ENCODE data around the gene PFKFB2. TPM values are rescaled to one million over a fixed set of nuclear protein-coding genes. Genes with fewer than 3 reads are reported as not detected.

Gene PFKFB2
- total and polyA plus RNA-seq, 7 experiments from 2014 or later: 0.64 to 4.6 (median 2.5) TPM

GRCh38 chr1:207031016-207031415, 22.1 kb upstream of the PFKFB2 start:
- H3K27me3 ChIP-seq (ENCODE audit: control insufficient read depth in 2 of 2, insufficient read depth in 2 of 2, low read length in 2 of 2): peaks cover 0 to 12% of the 10 kb centered on the region in 2 donors
- no peaks in the 10 kb centered on the region for H3K36me3 ChIP-seq (ENCODE audit: control insufficient read depth in 2 of 3, insufficient read depth in 3 of 3, low read length in 3 of 3)
- no peak overlapping the region for H3K4me3 ChIP-seq (ENCODE audit: low read length)
- DNase-seq: no peak
- H3K36me3 Mint-ChIP-seq: no peaks in the 10 kb centered on the region
- H3K27ac ChIP-seq (ENCODE audit: low read depth, low read length): no peak overlapping the region
- CTCF ChIA-PET: no interaction called here
- no peak overlapping the region for H3K27ac Mint-ChIP-seq
- POLR2A ChIA-PET: no interaction called here
- H3K9me3 ChIP-seq (ENCODE audit: control insufficient read depth in 2 of 3, low read length in 3 of 3): no peaks in the 10 kb centered on the region
- no peak overlapping the region for H3K4me3 Mint-ChIP-seq
- no peaks in the 10 kb centered on the region for H3K4me1 ChIP-seq (ENCODE audit: control insufficient read depth in 2 of 2, insufficient read depth in 2 of 2, low read length in 2 of 2)
- ATAC-seq: no peak
- peaks cover 31 to 73% (median 39%) of the 10 kb centered on the region in 5 donors for H3K27me3 Mint-ChIP-seq
- H3K4me1 Mint-ChIP-seq: peaks cover 0 to 6% (median 0%) of the 10 kb centered on the region in 7 donors
- H3K9me3 Mint-ChIP-seq: peaks cover 0 to 2% (median 0%) of the 10 kb centered on the region in 11 donors
- intact Hi-C loops (cut with micrococcal nuclease): no loop called here

DNA sequence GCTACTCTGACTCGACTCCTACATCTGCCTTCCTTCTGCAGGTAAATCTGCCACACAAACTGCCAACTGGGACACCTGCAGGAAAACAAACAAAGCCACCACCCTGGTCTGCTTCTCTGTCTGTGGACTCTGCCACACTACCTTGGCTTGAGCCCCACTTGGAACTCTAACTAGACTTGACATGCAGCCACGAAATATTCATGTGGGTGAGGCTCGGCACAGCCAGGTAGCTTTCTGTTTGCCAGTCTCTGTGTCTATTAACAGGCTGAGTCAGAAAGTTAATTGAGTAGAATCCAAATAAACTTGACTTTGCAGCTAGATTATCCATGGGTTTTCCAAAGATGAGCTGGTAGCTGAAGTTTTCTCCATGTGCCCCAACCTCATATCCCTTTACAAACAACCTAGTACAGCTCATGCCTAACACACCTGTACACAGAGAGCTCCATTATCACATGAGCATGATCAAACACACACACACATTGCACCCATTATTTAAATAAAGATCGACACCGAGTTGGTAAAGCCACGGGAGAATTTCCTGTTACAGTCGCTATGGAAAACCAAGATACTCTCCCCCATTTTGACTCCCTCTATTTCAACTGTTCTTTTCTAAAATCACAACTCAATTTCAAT, 21.3 kb upstream of the PFKFB2 start:
- Mint-ChIP-seq H3K9me3 (peaks cover 0 to 2% (median 0%) of the 10 kb centered on the region in 11 donors), H3K27ac (no peak overlapping the region), H3K4me1 (peaks cover 0 to 6% (median 0%) of the 10 kb centered on the region in 7 donors), H3K27me3 (peaks cover 31 to 68% (median 35%) of the 10 kb centered on the region in 5 donors), H3K36me3 (no peaks in the 10 kb centered on the region), H3K4me3 (no peak overlapping the region)
- Histone ChIP-seq H3K27me3 (ENCODE audit: control insufficient read depth in 2 of 2, insufficient read depth in 2 of 2, low read length in 2 of 2) (peaks cover 0 to 12% of the 10 kb centered on the region in 2 donors), H3K27ac (ENCODE audit: low read depth, low read length) (no peak overlapping the region), H3K4me1 (ENCODE audit: control insufficient read depth in 2 of 2, insufficient read depth in 2 of 2, low read length in 2 of 2) (no peaks in the 10 kb centered on the region), H3K9me3 (ENCODE audit: control insufficient read depth in 2 of 3, low read length in 3 of 3) (no peaks in the 10 kb centered on the region), H3K4me3 (ENCODE audit: low read length) (no peak overlapping the region), H3K36me3 (ENCODE audit: control insufficient read depth in 2 of 3, insufficient read depth in 3 of 3, low read length in 3 of 3) (no peaks in the 10 kb centered on the region)
- no peak for ATAC-seq
- ChIA-PET CTCF (no interaction called here), POLR2A (no interaction called here)
- DNase-seq: no peak
- intact Hi-C loops (cut with micrococcal nuclease): no loop called here

DNA sequence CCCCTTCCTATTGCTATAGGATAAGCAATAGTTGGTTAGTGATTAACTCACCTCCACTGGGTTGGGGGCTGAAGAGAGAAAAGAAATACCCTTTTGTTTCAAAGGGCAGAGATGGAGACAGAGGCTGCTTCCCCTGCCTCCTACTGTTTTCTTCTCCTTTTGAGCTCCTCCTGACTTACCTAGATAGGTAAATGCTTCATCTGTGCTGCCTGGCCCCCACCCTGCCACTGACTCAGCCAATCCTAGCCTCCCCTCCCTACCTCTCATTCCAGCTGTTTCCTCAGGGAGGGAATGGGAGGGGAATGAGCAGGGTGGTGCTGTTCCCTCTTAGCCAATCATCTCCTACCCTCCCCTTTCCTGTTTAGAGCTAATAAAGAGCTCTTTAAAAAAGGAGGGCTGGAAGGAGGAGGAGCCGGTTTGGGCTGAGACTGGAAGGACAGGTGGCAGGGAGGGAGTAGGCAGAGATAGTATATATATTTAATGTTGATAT, 20.5 kb upstream of the PFKFB2 start, which contains the start of gene C1orf116:
Gene C1orf116, minus strand, starts transcription at position 229 of the 490 bp plus-strand sequence. CDS start 5,158 bp downstream, outside the sequence.
- Histone ChIP-seq H3K4me3 (ENCODE audit: low read length) (no peak within 1 kb of the TSS), H3K4me1 (ENCODE audit: control insufficient read depth in 2 of 2, insufficient read depth in 2 of 2, low read length in 2 of 2) (no peaks in the 10 kb centered on the region), H3K36me3 (ENCODE audit: control insufficient read depth in 2 of 3, insufficient read depth in 3 of 3, low read length in 3 of 3) (no peaks in the 10 kb centered on the region), H3K9me3 (ENCODE audit: control insufficient read depth in 2 of 3, low read length in 3 of 3) (no peaks in the 10 kb centered on the region), H3K27ac (ENCODE audit: low read depth, low read length) (no peak within 1 kb of the TSS), H3K27me3 (ENCODE audit: control insufficient read depth in 2 of 2, insufficient read depth in 2 of 2, low read length in 2 of 2) (peaks cover 0 to 9% of the 10 kb centered on the region in 2 donors)
- H3K4me1 Mint-ChIP-seq: peaks cover 0 to 6% (median 0%) of the 10 kb centered on the region in 7 donors
- no peaks in the 10 kb centered on the region for H3K9me3 Mint-ChIP-seq
- no peak within 1 kb of the TSS for H3K4me3 Mint-ChIP-seq
- H3K27ac Mint-ChIP-seq: no peak within 1 kb of the TSS
- no peaks in the 10 kb centered on the region for H3K36me3 Mint-ChIP-seq
- POLR2A ChIA-PET: no interaction called here
- CTCF ChIA-PET: no interaction called here
- H3K27me3 Mint-ChIP-seq: peaks cover 27 to 61% (median 31%) of the 10 kb centered on the region in 5 donors
- DNase-seq: no peak
- intact Hi-C loops (cut with micrococcal nuclease): no loop called here
- no peak for ATAC-seq

- Histone ChIP-seq H3K27ac (ENCODE audit: low read depth, low read length) (no peak overlapping the region), H3K4me3 (ENCODE audit: low read length) (no peak overlapping the region), H3K9me3 (ENCODE audit: control insufficient read depth in 2 of 3, low read length in 3 of 3) (no peaks in the 10 kb centered on the region), H3K27me3 (ENCODE audit: control insufficient read depth in 2 of 2, insufficient read depth in 2 of 2, low read length in 2 of 2) (peaks cover 0 to 9% of the 10 kb centered on the region in 2 donors), H3K4me1 (ENCODE audit: control insufficient read depth in 2 of 2, insufficient read depth in 2 of 2, low read length in 2 of 2) (no peaks in the 10 kb centered on the region), H3K36me3 (ENCODE audit: control insufficient read depth in 2 of 3, insufficient read depth in 3 of 3, low read length in 3 of 3) (no peaks in the 10 kb centered on the region)
- Mint-ChIP-seq H3K27me3 (peaks cover 27 to 59% (median 31%) of the 10 kb centered on the region in 5 donors), H3K4me3 (no peak overlapping the region), H3K9me3 (no peaks in the 10 kb centered on the region), H3K27ac (no peak overlapping the region), H3K36me3 (no peaks in the 10 kb centered on the region), H3K4me1 (peaks cover 0 to 6% (median 0%) of the 10 kb centered on the region in 7 donors)
- POLR2A ChIA-PET: interaction anchor here (1.1 kb wide), 1 partner anchor 9 kb away, joined by 3 read pairs; no protein-coding TSS in a partner anchor
- ATAC-seq (no peak), DNase-seq (no peak)
- intact Hi-C loops (cut with micrococcal nuclease): no loop called here
- CTCF ChIA-PET: interaction anchor here (0.6 kb wide), 1 partner anchor 64 kb away, joined by 3 read pairs; no protein-coding TSS in a partner anchor
Observed at GRCh38 chr1:207033302-207033701, 19.8 kb upstream of the PFKFB2 start.

- DNase-seq (no peak), ATAC-seq (no peak)
- CTCF ChIA-PET: no interaction called here
- Histone ChIP-seq H3K27me3 (ENCODE audit: control insufficient read depth in 2 of 2, insufficient read depth in 2 of 2, low read length in 2 of 2) (peaks cover 0 to 4% of the 10 kb centered on the region in 2 donors), H3K9me3 (ENCODE audit: control insufficient read depth in 2 of 3, low read length in 3 of 3) (no peaks in the 10 kb centered on the region), H3K4me3 (ENCODE audit: low read length) (no peak overlapping the region), H3K36me3 (ENCODE audit: control insufficient read depth in 2 of 3, insufficient read depth in 3 of 3, low read length in 3 of 3) (no peaks in the 10 kb centered on the region), H3K4me1 (ENCODE audit: control insufficient read depth in 2 of 2, insufficient read depth in 2 of 2, low read length in 2 of 2) (no peaks in the 10 kb centered on the region), H3K27ac (ENCODE audit: low read depth, low read length) (no peak overlapping the region)
- H3K4me3 Mint-ChIP-seq: no peak overlapping the region
- H3K9me3 Mint-ChIP-seq: no peaks in the 10 kb centered on the region
- H3K36me3 Mint-ChIP-seq: no peaks in the 10 kb centered on the region
- intact Hi-C loops (cut with micrococcal nuclease): no loop called here
- no peak overlapping the region for H3K27ac Mint-ChIP-seq
- H3K27me3 Mint-ChIP-seq: peaks cover 26 to 49% (median 31%) of the 10 kb centered on the region in 5 donors
- POLR2A ChIA-PET: interaction anchor here (1.1 kb wide), 1 partner anchor 10 kb away, joined by 3 read pairs; no protein-coding TSS in a partner anchor
- H3K4me1 Mint-ChIP-seq: peaks cover 0 to 6% (median 0%) of the 10 kb centered on the region in 7 donors
Observed at GRCh38 chr1:207034208-207034607, 18.9 kb upstream of the PFKFB2 start.

DNA sequence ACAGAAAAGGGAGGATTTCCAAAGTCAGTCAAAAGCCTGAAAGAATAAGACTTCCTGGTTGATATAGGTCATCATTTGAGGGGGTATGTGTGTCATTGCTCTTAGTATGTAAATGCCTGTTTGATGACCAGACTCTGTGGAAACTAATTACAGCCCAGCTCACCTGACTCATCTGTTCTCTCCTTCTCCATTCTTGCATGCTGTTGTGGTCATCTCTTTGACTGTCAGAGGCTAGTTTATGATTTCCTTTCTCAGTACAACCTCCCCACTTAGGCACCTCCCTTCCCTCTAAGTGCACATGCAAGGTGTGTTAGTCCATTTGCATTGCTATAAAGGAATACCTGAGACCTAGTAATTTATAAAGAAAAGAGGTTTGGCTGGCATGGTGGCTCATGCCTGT, 18.1 kb upstream of the PFKFB2 start:
- H3K36me3 ChIP-seq (ENCODE audit: control insufficient read depth in 2 of 3, insufficient read depth in 3 of 3, low read length in 3 of 3): no peaks in the 10 kb centered on the region
- intact Hi-C loops (cut with micrococcal nuclease): no loop called here
- peaks cover 26 to 43% (median 29%) of the 10 kb centered on the region in 5 donors for H3K27me3 Mint-ChIP-seq
- peaks cover 0 to 3% of the 10 kb centered on the region in 2 donors for H3K27me3 ChIP-seq (ENCODE audit: control insufficient read depth in 2 of 2, insufficient read depth in 2 of 2, low read length in 2 of 2)
- ATAC-seq (peak; percentile 34), DNase-seq (no peak)
- peaks cover 0 to under 1% (median 0%) of the 10 kb centered on the region in 5 donors for H3K36me3 Mint-ChIP-seq
- H3K4me3 Mint-ChIP-seq: no peak overlapping the region
- no peak overlapping the region for H3K27ac ChIP-seq (ENCODE audit: low read depth, low read length)
- no peaks in the 10 kb centered on the region for H3K9me3 ChIP-seq (ENCODE audit: control insufficient read depth in 2 of 3, low read length in 3 of 3)
- no peaks in the 10 kb centered on the region for H3K9me3 Mint-ChIP-seq
- ChIA-PET POLR2A (no interaction called here), CTCF (no interaction called here)
- H3K4me1 Mint-ChIP-seq: peaks cover 0 to 2% (median 0%) of the 10 kb centered on the region in 7 donors
- H3K4me3 ChIP-seq (ENCODE audit: low read length): no peak overlapping the region
- H3K4me1 ChIP-seq (ENCODE audit: control insufficient read depth in 2 of 2, insufficient read depth in 2 of 2, low read length in 2 of 2): no peaks in the 10 kb centered on the region
- no peak overlapping the region for H3K27ac Mint-ChIP-seq
